Measurements from ENCODE around the gene TTC27. TPM values are rescaled to one million over a fixed set of nuclear protein-coding genes. Genes with fewer than 3 reads are reported as not detected.

The TTC27 gene
- total RNA-seq, 1 donor from 2014 or later, result 118 TPM

DNA sequence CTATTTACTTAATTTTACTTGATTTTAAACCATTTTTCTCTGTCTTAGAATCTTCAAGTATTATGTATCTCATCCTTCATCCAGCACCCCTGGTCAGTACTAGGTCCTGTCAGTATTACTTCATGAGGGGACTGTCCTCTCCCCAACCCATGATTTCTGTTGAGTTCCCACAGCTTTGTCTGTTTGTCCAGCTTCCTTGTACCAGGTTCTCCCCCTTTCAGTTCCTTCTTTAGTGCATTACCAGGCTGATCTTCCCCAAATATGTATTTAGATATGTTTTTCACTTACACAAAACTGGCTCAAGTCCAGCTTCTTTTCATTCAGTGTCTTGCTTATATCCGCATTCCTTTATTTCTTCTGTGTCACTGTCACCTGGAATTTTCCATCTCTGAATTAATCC, 13.8 kb upstream of the TTC27 start:
- peaks cover 0 to under 1% of the 10 kb centered on the region in 2 donors for H3K4me1 ChIP-seq
- TF ChIP-seq, protein P1, sequence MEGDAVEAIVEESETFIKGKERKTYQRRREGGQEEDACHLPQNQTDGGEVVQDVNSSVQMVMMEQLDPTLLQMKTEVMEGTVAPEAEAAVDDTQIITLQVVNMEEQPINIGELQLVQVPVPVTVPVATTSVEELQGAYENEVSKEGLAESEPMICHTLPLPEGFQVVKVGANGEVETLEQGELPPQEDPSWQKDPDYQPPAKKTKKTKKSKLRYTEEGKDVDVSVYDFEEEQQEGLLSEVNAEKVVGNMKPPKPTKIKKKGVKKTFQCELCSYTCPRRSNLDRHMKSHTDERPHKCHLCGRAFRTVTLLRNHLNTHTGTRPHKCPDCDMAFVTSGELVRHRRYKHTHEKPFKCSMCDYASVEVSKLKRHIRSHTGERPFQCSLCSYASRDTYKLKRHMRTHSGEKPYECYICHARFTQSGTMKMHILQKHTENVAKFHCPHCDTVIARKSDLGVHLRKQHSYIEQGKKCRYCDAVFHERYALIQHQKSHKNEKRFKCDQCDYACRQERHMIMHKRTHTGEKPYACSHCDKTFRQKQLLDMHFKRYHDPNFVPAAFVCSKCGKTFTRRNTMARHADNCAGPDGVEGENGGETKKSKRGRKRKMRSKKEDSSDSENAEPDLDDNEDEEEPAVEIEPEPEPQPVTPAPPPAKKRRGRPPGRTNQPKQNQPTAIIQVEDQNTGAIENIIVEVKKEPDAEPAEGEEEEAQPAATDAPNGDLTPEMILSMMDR (IDR thresholded peaks at IDR 0.05), result no peak
- H3K9me3 ChIP-seq, result no peaks in the 10 kb centered on the region
- intact Hi-C loops (cut with DNase I), result no loop called here
- H3K27ac ChIP-seq, result no peak overlapping the region
- no peak for DNase-seq (ENCODE audit: low spot score in 2 of 2)
- peaks cover 19 to 56% of the 10 kb centered on the region in 2 donors for H3K36me3 ChIP-seq
- H3K27me3 ChIP-seq, result no peaks in the 10 kb centered on the region
- H3K4me3 ChIP-seq, result no peak overlapping the region

DNA sequence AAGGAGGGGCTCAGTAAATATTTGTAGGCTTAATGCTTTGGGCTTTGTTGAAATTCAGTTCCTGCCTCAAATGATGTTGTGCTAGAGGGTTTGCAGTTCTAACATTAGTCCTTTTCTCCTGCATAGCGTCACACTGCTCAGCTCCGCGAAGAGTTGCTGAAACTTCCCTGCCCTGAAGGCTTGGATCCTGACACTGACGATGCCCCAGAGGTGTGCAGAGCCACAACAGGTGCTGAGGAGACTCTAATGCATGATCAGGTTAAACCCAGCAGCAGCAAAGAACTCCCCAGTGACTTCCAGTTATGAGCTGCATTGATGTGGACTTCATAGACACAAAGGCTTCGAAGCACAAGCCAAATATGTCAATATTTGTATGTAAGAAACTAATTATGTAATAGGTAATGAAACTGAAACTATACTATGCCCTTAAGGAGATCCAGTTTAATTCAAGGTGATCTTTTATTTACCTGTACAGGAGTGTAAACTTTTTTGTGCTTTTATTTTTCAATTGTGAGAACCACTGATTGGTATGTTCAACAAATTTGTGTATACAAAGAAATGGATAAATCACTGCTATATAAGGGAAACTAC, 10.2 kb upstream of the TTC27 start:
- peaks cover 13 to 41% of the 10 kb centered on the region in 2 donors for H3K36me3 ChIP-seq
- no peaks in the 10 kb centered on the region for H3K9me3 ChIP-seq
- intact Hi-C loops (cut with DNase I), result no loop called here

DNA sequence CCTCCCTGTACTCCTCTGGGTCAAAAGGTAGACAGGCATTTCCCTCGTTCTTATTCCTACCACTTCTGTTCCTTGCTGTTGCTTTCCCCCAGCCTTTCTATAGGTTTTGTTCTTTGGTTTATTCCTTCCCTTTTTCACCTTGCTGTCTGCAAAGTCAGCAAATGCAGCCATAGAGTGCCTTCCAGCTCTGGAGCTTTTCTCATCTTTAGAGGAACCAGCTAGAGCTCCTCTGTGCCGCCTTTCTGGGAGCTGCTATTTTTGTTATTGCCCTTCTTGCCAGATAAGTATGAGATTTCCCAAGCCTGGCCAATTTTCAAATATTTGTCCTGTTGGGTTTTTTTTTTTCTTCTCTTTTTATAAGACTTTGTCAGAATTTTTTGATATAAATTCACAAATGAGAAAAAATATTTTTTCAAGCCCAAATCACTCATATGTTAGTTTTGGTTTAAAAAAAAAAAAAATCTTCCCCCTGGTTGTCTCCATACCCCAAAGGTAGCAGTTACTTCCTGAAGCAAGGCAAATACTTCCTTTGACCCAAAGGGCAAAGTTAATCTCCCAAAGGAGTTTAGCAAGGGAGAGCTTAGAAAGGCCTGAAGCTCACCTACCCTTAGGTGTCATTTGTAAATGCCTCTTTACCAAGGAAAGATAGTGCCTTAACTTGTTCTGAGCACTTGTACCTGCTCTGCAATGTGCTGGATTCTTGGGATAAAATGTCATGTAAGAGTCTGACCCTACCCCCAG, 5.1 kb upstream of the TTC27 start:
- Histone ChIP-seq H3K9me3 (no peaks in the 10 kb centered on the region), H3K4me1 (peaks cover 7 to 26% of the 10 kb centered on the region in 2 donors), H3K36me3 (peaks cover under 1 to 3% of the 10 kb centered on the region in 2 donors), H3K27me3 (no peaks in the 10 kb centered on the region), H3K4me3 (no peak overlapping the region), H3K27ac (peak overlapping the region; percentile 76 to 77)
- DNase-seq (ENCODE audit: low spot score in 2 of 2), result no peak
- intact Hi-C loops (cut with DNase I), result loop anchor here (10.0 kb wide), 2 partner anchors 322 to 402 kb away; partner anchors contain the start of gene LTBP1
- TF ChIP-seq, protein P1 (IDR thresholded peaks at IDR 0.05), result no peak

More for the DNA sequence above, 10.2 kb upstream of the TTC27 start:
- Histone ChIP-seq H3K4me3 (no peak overlapping the region), H3K27me3 (no peaks in the 10 kb centered on the region), H3K27ac (no peak overlapping the region), H3K4me1 (peaks cover 5 to 21% of the 10 kb centered on the region in 2 donors)
- no peak for DNase-seq (ENCODE audit: low spot score in 2 of 2)
- TF ChIP-seq, protein P1 (IDR thresholded peaks at IDR 0.05), result no peak

DNA sequence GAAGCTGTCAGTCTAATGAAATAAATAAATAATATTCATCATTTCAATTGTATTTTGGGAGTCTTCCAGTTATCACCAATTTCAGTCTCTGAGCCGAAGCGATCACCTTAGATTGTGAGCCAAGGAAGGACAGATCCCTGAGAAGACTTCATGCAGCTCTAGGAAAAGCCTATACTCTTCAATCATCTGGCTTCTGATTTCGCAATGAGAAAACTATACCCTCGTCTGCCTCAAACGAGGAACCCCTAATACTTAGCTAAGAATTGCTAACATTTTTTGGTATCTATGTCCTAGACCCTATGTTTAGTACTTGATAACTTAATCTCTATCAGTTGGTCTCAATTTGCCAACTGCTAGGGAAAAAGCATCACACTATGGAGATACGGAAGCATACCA, 4.5 kb upstream of the TTC27 start:
- Histone ChIP-seq H3K27ac (peak overlapping the region; percentile 76 to 77), H3K4me1 (peaks cover 7 to 26% of the 10 kb centered on the region in 2 donors), H3K27me3 (no peaks in the 10 kb centered on the region), H3K36me3 (peaks cover 0 to 3% of the 10 kb centered on the region in 2 donors), H3K4me3 (no peak overlapping the region), H3K9me3 (no peaks in the 10 kb centered on the region)
- TF ChIP-seq, protein P1 (IDR thresholded peaks at IDR 0.05), result no peak
- no peak for DNase-seq (ENCODE audit: low spot score in 2 of 2)
- intact Hi-C loops (cut with DNase I), result loop anchor here (10.0 kb wide), 2 partner anchors 321 to 401 kb away; partner anchors contain the start of gene LTBP1

DNA sequence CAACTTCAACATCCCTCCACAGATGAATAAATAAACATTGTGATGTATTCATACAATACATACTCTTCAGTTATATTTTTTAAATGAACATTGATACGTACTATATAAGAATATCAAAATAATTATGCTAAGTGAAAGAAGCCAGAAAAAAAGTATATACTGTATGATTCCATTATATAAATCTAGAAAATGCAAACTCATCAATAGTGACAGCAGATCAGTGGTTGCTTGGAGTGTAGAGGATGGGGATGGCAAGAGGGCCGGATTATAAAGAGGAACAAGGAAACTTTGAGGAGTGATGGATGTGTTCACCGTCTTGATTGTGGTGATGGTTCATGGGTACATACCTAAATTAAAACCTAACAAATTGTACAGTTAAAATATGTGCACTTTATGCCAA, 3.0 kb upstream of the TTC27 start:
- Histone ChIP-seq H3K27me3 (no peaks in the 10 kb centered on the region), H3K4me3 (no peak overlapping the region), H3K9me3 (no peaks in the 10 kb centered on the region), H3K36me3 (peaks cover 0 to 3% of the 10 kb centered on the region in 2 donors), H3K27ac (no peak overlapping the region), H3K4me1 (peaks cover 12 to 28% of the 10 kb centered on the region in 2 donors)
- TF ChIP-seq, protein P1 (IDR thresholded peaks at IDR 0.05), result no peak
- intact Hi-C loops (cut with DNase I), result loop anchor here (5.0 to 10.0 kb wide), 4 partner anchors 87 to 972 kb away; partner anchors contain the start of genes FAM98A and LTBP1
- no peak for DNase-seq (ENCODE audit: low spot score in 2 of 2)

Measured in ascending aorta (tissue), 2 donors.